Hypothalamus (tissue), 51 donors: ENCODE data around the gene CAPN2.
"Not testable (repeated sequence)": the region's sequence is repeated elsewhere in the genome, so short reads cannot be mapped to it uniquely, and the experiment has no call there.

Experiments
- DNase-seq, 51 donors: peaks; one replicate each; lab custom pipeline; 2025; lab: John Stamatoyannopoulos, UW

The CAPN2 gene

GRCh38 chr1:223776075-223776814 lies 63.9 kb downstream of the CAPN2 start:
- DNase-seq: no peak

GRCh38 chr1:223776826-223777454 lies 64.6 kb downstream of the CAPN2 start:
- no peak for DNase-seq

- DNase-seq: peak in 1 of 51 donors; percentile 14
Measured at GRCh38 chr1:223780318-223780717, 68.0 kb downstream of the CAPN2 start.

GRCh38 chr1:223780949-223781348 lies 68.6 kb downstream of the CAPN2 start:
- peak in 1 of 51 donors; percentile 30 for DNase-seq

GRCh38 chr1:223783676-223784075 lies 71.3 kb downstream of the CAPN2 start:
- no peak for DNase-seq

GRCh38 chr1:223784541-223784940 lies 72.2 kb downstream of the CAPN2 start:
- no peak for DNase-seq

GRCh38 chr1:223785808-223786207 lies 73.5 kb downstream of the CAPN2 start:
- no peak for DNase-seq

GRCh38 chr1:223788746-223789415 lies 76.5 kb downstream of the CAPN2 start:
- DNase-seq: peak in 1 of 51 donors; percentile 59

GRCh38 chr1:223792046-223792445 lies 79.7 kb downstream of the CAPN2 start:
- no peak for DNase-seq

- no peak for DNase-seq
Measured at GRCh38 chr1:223793716-223794115, 81.4 kb downstream of the CAPN2 start.

GRCh38 chr1:223794136-223794880 lies 82.0 kb downstream of the CAPN2 start:
- DNase-seq: no peak

GRCh38 chr1:223796210-223796609 lies 83.9 kb downstream of the CAPN2 start:
- peak in 1 of 51 donors; percentile 71 for DNase-seq

GRCh38 chr1:223802032-223802431 lies 89.7 kb downstream of the CAPN2 start:
- DNase-seq: peak in 18 of 51 donors; percentile 6 to 56 (median 28)

GRCh38 chr1:223802602-223803001 lies 90.3 kb downstream of the CAPN2 start:
- peak in 17 of 51 donors; percentile 10 to 75 (median 30) for DNase-seq

- peak in 7 of 51 donors; percentile 16 to 30 (median 25) for DNase-seq
Measured at GRCh38 chr1:223803211-223803610, 90.9 kb downstream of the CAPN2 start.

GRCh38 chr1:223809905-223810304 lies 97.6 kb downstream of the CAPN2 start:
- DNase-seq: not testable (repeated sequence)

- DNase-seq: no peak
Measured at GRCh38 chr1:223810586-223810985, 98.2 kb downstream of the CAPN2 start.

- peak in 1 of 51 donors; percentile 45 for DNase-seq
Measured at GRCh38 chr1:223811634-223812101, 99.3 kb downstream of the CAPN2 start.

- DNase-seq: no peak
Measured at GRCh38 chr1:223813645-223814044, 101.3 kb downstream of the CAPN2 start.

- DNase-seq: no peak
Measured at GRCh38 chr1:223815020-223815853, 102.9 kb downstream of the CAPN2 start.
